Dermis blood vessel endothelial cell (primary cell): ENCODE results near the gene HAND2. TPM values are rescaled to one million over a fixed set of nuclear protein-coding genes. Genes with fewer than 3 reads are reported as not detected.
A peak's percentile ranks its signal among the peaks of the same experiment; 100 is the strongest.

Experiments used
- DNase-seq: peaks from one replicate; pipeline ENCODE4 v3.0.0; 2010
- total RNA-seq: library from RNA; depleted of rRNA; stranded (reverse); fragments of >200 nt; gene quantifications from 2 replicates; pipeline ENCODE4 v1.2.3, GENCODE V29; 2014

Gene HAND2
- total RNA-seq = not detected in 2 replicates

- peak; percentile 25 for DNase-seq
Measured at GRCh38 chr4:173529477-173530325, at the start of gene HAND2. HAND2 (minus strand) TSS chr4:173530229; CDS start chr4:173529289, 940 bp downstream.

GRCh38 chr4:173578956-173579355 is 48.9 kb upstream of the HAND2 start:
- no peak for DNase-seq

- DNase-seq = no peak
Measured at GRCh38 chr4:173577963-173578362, 47.9 kb upstream of the HAND2 start.

GRCh38 chr4:173575482-173576152 is 45.6 kb upstream of the HAND2 start:
- no peak for DNase-seq

- DNase-seq = no peak
Measured at GRCh38 chr4:173573725-173574124, 43.7 kb upstream of the HAND2 start.

GRCh38 chr4:173573286-173573685 is 43.3 kb upstream of the HAND2 start:
- no peak for DNase-seq

- DNase-seq = no peak
Measured at GRCh38 chr4:173572493-173573129, 42.6 kb upstream of the HAND2 start.

GRCh38 chr4:173571620-173572019 is 41.6 kb upstream of the HAND2 start:
- no peak for DNase-seq

GRCh38 chr4:173565281-173565680 is 35.3 kb upstream of the HAND2 start:
- DNase-seq = no peak

GRCh38 chr4:173564461-173564860 is 34.4 kb upstream of the HAND2 start:
- no peak for DNase-seq

- DNase-seq = no peak
Measured at GRCh38 chr4:173560896-173561295, 30.9 kb upstream of the HAND2 start.

GRCh38 chr4:173556398-173557131 is 26.5 kb upstream of the HAND2 start:
- DNase-seq = no peak

- DNase-seq = no peak
Measured at GRCh38 chr4:173547889-173548288, 17.9 kb upstream of the HAND2 start.

- DNase-seq = no peak
Measured at GRCh38 chr4:173546776-173547175, 16.7 kb upstream of the HAND2 start.

GRCh38 chr4:173545440-173545839 is 15.4 kb upstream of the HAND2 start:
- DNase-seq = no peak

- DNase-seq = no peak
Measured at GRCh38 chr4:173543266-173543665, 13.2 kb upstream of the HAND2 start.

GRCh38 chr4:173539986-173540385 is 10.0 kb upstream of the HAND2 start:
- no peak for DNase-seq

- DNase-seq = no peak
Measured at GRCh38 chr4:173538909-173539445, 8.9 kb upstream of the HAND2 start.

- DNase-seq = no peak
Measured at GRCh38 chr4:173538148-173538908, 8.3 kb upstream of the HAND2 start.

- no peak for DNase-seq
Measured at GRCh38 chr4:173537613-173538147, 7.7 kb upstream of the HAND2 start.

GRCh38 chr4:173536808-173537429 is 6.9 kb upstream of the HAND2 start:
- DNase-seq = no peak
